Neural cell (in vitro differentiated cells): Measurements from ENCODE around the gene ZDHHC16.

ENCODE experiments used
- EZH2 ChIP-seq: fragments of 200-600, 300-800 bp; shearing (Covaris generic), sonication (generic); IDR thresholded peaks from 2 replicates; pipeline ENCODE4 v1.6.1; 2014; ENCODE audit warnings: antibody characterized with exemption, low read length, borderline replicate concordance, mild to moderate bottlenecking; ENCODE audit not compliant: insufficient read depth, poor library complexity, severe bottlenecking
- TAF1 ChIP-seq: IDR thresholded peaks from 2 replicates; pipeline ENCODE4 v1.6.1; 2012; ENCODE audit warnings: low read depth
- TF ChIP-seq, protein P1 (sequence below): fragments of 450-650 bp; IDR thresholded peaks from 2 replicates; pipeline ENCODE4 v1.5.1; 2014; ENCODE audit warnings: antibody characterized with exemption, mild to moderate bottlenecking, moderate library complexity; ENCODE audit not compliant: poor library complexity, severe bottlenecking

DNA sequence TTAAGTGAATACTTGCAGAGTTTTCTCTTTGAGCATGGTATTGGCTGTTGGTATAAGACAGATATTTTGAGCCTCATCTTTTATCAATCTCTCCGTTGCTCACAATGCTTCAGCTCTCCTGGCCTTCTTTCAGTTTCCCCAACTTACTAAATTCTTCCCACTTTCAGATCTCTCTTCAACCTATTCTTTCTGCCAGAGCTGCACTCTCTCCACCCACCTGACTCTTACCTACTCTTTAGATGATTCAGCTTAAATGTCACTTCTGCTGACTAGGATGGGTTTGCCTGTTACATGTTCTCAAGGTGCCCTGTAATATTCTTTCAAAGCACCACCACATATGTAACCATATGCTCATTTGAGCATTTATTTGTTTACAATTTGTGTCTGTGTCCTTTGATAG lies 1.8 kb upstream of the ZDHHC16 start:
- TF ChIP-seq, protein P1, sequence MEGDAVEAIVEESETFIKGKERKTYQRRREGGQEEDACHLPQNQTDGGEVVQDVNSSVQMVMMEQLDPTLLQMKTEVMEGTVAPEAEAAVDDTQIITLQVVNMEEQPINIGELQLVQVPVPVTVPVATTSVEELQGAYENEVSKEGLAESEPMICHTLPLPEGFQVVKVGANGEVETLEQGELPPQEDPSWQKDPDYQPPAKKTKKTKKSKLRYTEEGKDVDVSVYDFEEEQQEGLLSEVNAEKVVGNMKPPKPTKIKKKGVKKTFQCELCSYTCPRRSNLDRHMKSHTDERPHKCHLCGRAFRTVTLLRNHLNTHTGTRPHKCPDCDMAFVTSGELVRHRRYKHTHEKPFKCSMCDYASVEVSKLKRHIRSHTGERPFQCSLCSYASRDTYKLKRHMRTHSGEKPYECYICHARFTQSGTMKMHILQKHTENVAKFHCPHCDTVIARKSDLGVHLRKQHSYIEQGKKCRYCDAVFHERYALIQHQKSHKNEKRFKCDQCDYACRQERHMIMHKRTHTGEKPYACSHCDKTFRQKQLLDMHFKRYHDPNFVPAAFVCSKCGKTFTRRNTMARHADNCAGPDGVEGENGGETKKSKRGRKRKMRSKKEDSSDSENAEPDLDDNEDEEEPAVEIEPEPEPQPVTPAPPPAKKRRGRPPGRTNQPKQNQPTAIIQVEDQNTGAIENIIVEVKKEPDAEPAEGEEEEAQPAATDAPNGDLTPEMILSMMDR = no peak
- TF ChIP-seq EZH2 = no peak
- TF ChIP-seq TAF1 = no peak
